Muscle layer of duodenum (tissue), 2 donors: ENCODE results near the gene WRAP53.

Experiments used
- H3K27ac ChIP-seq: one replicate; pipeline ENCODE4 v1.7.0; 2013; ENCODE audit warnings: mild to moderate bottlenecking, low read length
- H3K27me3 ChIP-seq: one replicate; pipeline ENCODE4 v1.7.0; 2013; ENCODE audit warnings: low read depth, mild to moderate bottlenecking, control low read depth, low read length
- H3K36me3 ChIP-seq, 2 donors: one replicate each; pipeline ENCODE4 v1.7.0; 2013; ENCODE audit warnings: low read length in 2 of 2, control low read depth in 1 of 2, mild to moderate bottlenecking in 1 of 2; ENCODE audit not compliant: insufficient read depth in 2 of 2, control insufficient read depth in 1 of 2
- H3K4me1 ChIP-seq, 2 donors: one replicate each; pipeline ENCODE4 v1.7.0; 2013; ENCODE audit warnings: low read length in 2 of 2, mild to moderate bottlenecking in 2 of 2, control low read depth in 1 of 2, moderate library complexity in 1 of 2; ENCODE audit not compliant: insufficient read depth in 2 of 2, control insufficient read depth in 1 of 2
- H3K4me3 ChIP-seq, 2 donors: one replicate each; pipeline ENCODE4 v1.7.0; 2013; ENCODE audit warnings: low read length in 2 of 2, low read depth in 1 of 2, mild to moderate bottlenecking in 1 of 2
- H3K9me3 ChIP-seq, 2 donors: one replicate each; pipeline ENCODE4 v1.7.0; 2013; ENCODE audit warnings: low read length in 2 of 2, control low read depth in 1 of 2, mild to moderate bottlenecking in 1 of 2; ENCODE audit not compliant: control insufficient read depth in 1 of 2
- donor health status: healthy.

Gene WRAP53

GRCh38 chr17:7685533-7686221 lies 2.6 kb upstream of the WRAP53 start:
- Histone ChIP-seq H3K36me3 (peaks cover 0 to 4% of the 10 kb centered on the region in 2 donors), H3K27ac (peak overlapping the region; percentile 99), H3K9me3 (no peaks in the 10 kb centered on the region), H3K4me3 (peak overlapping the region; percentile 94 to 99), H3K27me3 (no peaks in the 10 kb centered on the region), H3K4me1 (peaks cover 21 to 23% of the 10 kb centered on the region in 2 donors)

- peaks cover 21 to 23% of the 10 kb centered on the region in 2 donors for H3K4me1 ChIP-seq
- no peaks in the 10 kb centered on the region for H3K27me3 ChIP-seq
- peaks cover 0 to 4% of the 10 kb centered on the region in 2 donors for H3K36me3 ChIP-seq
- H3K9me3 ChIP-seq, result no peaks in the 10 kb centered on the region
- peak overlapping the region; percentile 94 to 99 for H3K4me3 ChIP-seq
- peak overlapping the region; percentile 99 for H3K27ac ChIP-seq
Observed at GRCh38 chr17:7686222-7687071, 1.8 kb upstream of the WRAP53 start.

- Histone ChIP-seq H3K27ac (peak within 1 kb of the TSS; percentile 99), H3K4me3 (peak within 1 kb of the TSS; percentile 94 to 99), H3K36me3 (peaks cover 0 to 4% of the 10 kb centered on the region in 2 donors), H3K4me1 (peaks cover 21 to 23% of the 10 kb centered on the region in 2 donors), H3K27me3 (no peaks in the 10 kb centered on the region), H3K9me3 (no peaks in the 10 kb centered on the region)
Observed at GRCh38 chr17:7687072-7687907, 987 bp upstream of the WRAP53 start, which contains the start of gene TP53. Gene TP53, minus strand, starts transcription at chr17:7687490. Its CDS starts 10,896 bp downstream, at chr17:7676594.

DNA sequence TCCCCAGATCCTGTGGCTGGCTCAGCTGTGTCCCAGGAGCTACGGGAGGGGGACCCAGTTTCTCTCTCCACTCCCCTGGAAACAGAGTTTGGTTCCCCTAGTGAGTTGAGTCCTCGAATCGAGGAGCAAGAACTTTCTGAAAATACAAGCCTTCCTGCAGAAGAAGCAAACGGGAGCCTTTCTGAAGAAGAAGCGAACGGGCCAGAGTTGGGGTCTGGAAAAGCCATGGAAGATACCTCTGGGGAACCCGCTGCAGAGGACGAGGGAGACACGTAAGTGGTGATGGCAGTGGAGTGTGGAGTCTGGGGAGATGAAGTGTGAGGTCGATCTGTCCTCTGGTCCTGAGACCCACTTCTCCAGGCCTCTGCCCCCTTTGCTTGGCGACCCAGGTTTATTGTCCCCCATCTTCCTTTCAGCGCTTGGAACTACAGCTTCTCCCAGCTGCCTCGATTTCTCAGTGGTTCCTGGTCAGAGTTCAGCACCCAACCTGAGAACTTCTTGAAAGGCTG lies 585 bp downstream of the WRAP53 start:
- Histone ChIP-seq H3K27me3 (no peaks in the 10 kb centered on the region), H3K27ac (peak overlapping the region; percentile 60), H3K4me1 (peaks cover 21 to 23% of the 10 kb centered on the region in 2 donors), H3K36me3 (peaks cover 0 to 4% of the 10 kb centered on the region in 2 donors), H3K9me3 (no peaks in the 10 kb centered on the region), H3K4me3 (peak overlapping the region; percentile 94 to 99)

DNA sequence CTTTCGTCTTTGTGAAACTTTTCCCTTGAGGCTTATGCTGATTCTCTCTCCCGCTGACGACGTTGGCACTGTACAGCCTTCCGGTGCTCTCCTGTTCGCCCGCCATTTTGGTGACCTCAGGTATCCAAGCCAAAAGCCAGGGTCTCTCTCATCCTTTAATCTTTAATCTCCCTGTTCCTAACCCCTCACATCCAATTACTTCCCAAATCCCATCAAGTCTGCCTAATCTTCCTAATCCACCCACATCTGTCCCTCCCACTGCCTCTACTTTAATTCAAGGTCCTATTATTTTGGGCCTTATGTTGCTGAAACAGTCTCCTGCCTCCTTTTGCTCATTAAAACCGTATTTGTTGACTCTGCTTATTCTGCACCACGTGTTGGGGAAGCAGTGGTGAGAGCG lies 7.3 kb downstream of the WRAP53 start:
- Histone ChIP-seq H3K9me3 (no peaks in the 10 kb centered on the region), H3K36me3 (peaks cover 6 to 8% of the 10 kb centered on the region in 2 donors), H3K4me1 (no peaks in the 10 kb centered on the region), H3K27me3 (no peaks in the 10 kb centered on the region), H3K4me3 (no peak overlapping the region), H3K27ac (no peak overlapping the region)

DNA sequence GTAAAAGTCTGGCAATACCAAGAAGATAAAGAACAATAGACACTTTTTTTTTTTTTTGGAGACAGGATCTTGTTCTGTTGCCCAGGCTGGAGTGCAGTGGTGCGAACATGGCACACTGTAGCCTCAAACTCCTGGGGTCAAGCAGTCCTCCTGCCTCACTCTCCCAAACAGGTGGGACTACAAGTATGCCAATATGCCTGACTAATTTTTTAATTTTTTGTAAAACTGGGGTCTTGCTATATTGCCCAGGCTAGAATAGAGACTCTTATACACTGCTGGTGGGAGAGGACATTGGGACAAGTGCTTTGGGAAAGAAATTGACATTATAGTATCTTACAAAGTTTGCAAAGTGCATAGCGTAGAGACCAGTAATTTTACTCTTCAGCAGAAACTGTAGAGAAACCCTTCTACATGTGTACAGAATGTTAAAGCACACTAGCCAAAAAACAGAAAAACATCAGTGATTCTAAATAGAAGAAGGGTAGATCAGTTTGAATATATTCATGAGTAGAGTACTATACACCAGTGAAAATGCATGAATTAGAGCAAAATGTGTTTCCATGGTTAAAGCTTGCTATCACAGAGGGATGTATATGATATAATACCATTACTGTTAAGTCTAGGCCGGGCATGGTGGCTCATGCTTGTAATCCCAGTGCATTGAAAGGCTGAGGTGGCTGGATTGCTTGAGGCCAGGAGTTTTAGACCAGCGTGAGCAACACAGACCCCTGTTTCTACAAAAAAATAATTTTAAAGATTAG lies 9.7 kb downstream of the WRAP53 start:
- Histone ChIP-seq H3K9me3 (no peaks in the 10 kb centered on the region), H3K4me1 (no peaks in the 10 kb centered on the region), H3K27ac (no peak overlapping the region), H3K36me3 (peaks cover 12 to 21% of the 10 kb centered on the region in 2 donors), H3K27me3 (no peaks in the 10 kb centered on the region), H3K4me3 (no peak overlapping the region)

DNA sequence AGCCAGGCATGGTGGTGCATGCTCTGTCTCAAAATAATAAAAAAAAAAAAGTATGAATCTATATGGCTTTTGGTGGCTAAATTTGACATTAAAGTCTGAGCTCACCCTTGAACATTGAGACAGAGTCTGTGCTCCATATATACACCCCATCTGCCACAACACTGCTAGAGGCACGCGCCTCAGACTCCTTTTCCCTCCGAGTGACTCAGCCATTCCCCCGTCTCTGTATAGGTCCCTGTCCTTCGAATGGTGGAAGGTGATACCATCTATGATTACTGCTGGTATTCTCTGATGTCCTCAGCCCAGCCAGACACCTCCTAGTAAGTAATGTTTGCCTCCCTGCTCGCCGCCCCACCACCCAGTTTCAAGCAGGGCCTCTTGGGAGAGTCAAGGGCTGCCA lies 12.2 kb downstream of the WRAP53 start:
- Histone ChIP-seq H3K9me3 (no peaks in the 10 kb centered on the region), H3K4me3 (no peak overlapping the region), H3K36me3 (peaks cover 11 to 18% of the 10 kb centered on the region in 2 donors), H3K4me1 (peaks cover 0 to 12% of the 10 kb centered on the region in 2 donors), H3K27ac (no peak overlapping the region), H3K27me3 (peaks cover 15% of the 10 kb centered on the region)

DNA sequence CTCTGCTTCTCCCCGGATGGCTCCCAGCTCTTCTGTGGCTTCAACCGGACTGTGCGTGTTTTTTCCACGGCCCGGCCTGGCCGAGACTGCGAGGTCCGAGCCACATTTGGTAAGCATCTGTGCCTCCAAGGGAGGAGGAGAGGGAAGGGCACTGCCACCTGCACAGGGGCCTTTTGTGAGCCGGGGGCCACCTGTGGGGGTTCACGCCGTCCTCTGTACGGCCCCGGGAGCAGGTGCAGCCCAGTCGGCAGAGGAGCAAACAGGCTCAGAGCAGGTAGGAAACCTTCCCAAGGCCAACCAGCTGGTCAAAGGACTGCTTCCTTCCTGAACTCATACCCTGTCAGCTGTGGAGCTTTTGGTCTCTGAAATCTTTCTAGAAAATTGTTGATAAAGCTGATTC lies 13.4 kb downstream of the WRAP53 start:
- peaks cover 0 to 14% of the 10 kb centered on the region in 2 donors for H3K4me1 ChIP-seq
- peaks cover 6 to 14% of the 10 kb centered on the region in 2 donors for H3K36me3 ChIP-seq
- H3K9me3 ChIP-seq, result no peaks in the 10 kb centered on the region
- peaks cover 27% of the 10 kb centered on the region for H3K27me3 ChIP-seq
- H3K4me3 ChIP-seq, result no peak overlapping the region
- H3K27ac ChIP-seq, result no peak overlapping the region

- H3K4me3 ChIP-seq, result no peak overlapping the region
- peaks cover 6 to 14% of the 10 kb centered on the region in 2 donors for H3K36me3 ChIP-seq
- no peak overlapping the region for H3K27ac ChIP-seq
- no peaks in the 10 kb centered on the region for H3K9me3 ChIP-seq
- peaks cover 30% of the 10 kb centered on the region for H3K27me3 ChIP-seq
- H3K4me1 ChIP-seq, result peaks cover 0 to 14% of the 10 kb centered on the region in 2 donors
Observed at GRCh38 chr17:7702776-7703175, 14.5 kb downstream of the WRAP53 start.
